SW480 (cell line): Measurements from ENCODE around the gene RWDD3.

Source experiments
- DNase-seq: peaks from one replicate; pipeline ENCODE4 v3.0.0-alpha.2; 2016; ENCODE audit warnings: low spot score

RWDD3 gene

DNA sequence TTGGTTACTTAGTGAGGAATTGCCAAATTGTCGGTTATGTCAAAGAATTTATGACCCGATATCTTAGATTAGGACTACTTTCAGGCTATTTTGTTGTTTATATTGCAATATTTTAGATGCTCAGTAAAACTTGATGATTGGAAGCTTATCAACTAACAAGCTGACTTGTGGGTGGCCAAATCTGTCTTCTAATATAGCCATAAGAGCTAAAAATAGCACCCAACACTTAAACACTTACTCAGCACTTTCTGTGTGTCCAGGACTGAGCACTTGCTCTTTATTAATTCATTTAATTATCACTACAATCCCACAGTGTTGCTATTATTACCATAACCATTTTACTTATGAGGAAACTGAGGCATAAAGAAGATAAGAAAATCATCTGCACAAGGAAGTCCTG lies 50.4 kb downstream of the RWDD3 start:
- DNase-seq = no peak

DNA sequence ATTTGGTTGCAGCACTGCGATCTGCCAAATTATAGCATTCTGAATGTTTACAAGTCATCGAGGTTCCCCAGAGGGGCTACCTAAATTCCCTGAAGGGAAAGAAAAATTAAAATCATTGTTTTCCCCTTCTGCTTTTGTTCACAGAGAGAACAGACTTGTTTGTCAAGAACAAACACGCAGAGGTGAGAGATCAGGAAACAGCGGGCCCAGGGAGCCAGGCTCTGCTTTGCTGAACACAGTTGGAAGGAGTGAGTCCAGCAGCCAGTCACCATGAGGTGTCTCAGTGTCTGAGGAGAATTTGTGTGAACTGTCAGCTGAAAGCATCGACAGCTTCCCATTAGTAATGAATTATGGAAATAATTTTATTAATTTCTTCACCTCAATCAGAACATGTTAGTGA lies 52.5 kb downstream of the RWDD3 start:
- no peak for DNase-seq

DNA sequence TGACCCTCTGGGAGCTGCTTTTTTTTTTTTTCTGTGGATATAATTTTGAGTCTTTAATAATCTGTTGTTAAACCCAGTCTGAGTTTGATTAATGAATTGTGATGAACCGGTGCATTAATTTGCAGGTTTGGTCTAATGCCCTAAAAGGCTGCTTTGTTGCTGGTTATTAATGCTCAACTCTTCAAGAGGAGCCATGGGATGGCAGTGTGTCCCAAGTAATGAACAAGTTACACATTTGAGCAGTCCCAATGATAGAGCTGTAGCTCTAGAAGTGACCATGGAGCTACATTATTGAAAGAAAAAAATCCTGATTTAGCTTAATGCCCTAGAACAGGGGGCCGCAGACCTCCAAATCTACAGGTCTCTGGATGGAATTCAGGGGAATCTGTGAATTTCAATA lies 53.1 kb downstream of the RWDD3 start:
- no peak for DNase-seq

DNA sequence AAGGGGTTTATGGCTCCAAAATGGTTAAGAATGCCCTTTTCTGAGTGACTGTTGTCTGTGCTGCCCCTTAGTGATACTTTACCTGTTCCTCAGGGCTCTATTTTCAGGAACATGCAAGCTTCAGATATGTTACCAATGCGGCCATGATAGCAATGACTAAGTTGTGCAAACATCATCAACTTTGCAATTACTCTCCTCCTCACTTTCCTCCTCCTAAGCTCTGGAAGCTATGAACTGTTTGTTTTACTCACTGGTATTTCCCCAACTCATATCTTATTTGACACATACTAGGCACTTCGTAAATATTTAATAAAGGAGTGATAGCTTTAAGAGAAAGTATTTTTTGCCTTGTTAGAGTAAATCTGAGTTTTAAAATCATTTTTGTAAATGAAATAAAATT lies 53.8 kb downstream of the RWDD3 start:
- no peak for DNase-seq
